Endothelial cell of umbilical vein (primary cell): Measurements from ENCODE around the gene EML6.

Experiments used
- CTCF ChIP-seq, 2 donors: IDR thresholded peaks; 1 replicate in 1 of 2; 2 replicates in 1 of 2; pipeline ENCODE4 v1.5.1; 2011; ENCODE audit warnings: low read length in 2 of 2, mild to moderate bottlenecking in 2 of 2, moderate library complexity in 2 of 2, control low read depth in 1 of 2, inconsistent platforms in 1 of 2, low read depth in 1 of 2; ENCODE audit not compliant: insufficient read depth in 1 of 2; ENCODE audit errors: extremely low read depth in 1 of 2
- EZH2 ChIP-seq: IDR thresholded peaks from 2 replicates; pipeline ENCODE4 v1.6.1; 2012; ENCODE audit warnings: borderline replicate concordance, low read depth, mild to moderate bottlenecking, moderate library complexity, low read length, inconsistent platforms; ENCODE audit not compliant: severe bottlenecking

DNA sequence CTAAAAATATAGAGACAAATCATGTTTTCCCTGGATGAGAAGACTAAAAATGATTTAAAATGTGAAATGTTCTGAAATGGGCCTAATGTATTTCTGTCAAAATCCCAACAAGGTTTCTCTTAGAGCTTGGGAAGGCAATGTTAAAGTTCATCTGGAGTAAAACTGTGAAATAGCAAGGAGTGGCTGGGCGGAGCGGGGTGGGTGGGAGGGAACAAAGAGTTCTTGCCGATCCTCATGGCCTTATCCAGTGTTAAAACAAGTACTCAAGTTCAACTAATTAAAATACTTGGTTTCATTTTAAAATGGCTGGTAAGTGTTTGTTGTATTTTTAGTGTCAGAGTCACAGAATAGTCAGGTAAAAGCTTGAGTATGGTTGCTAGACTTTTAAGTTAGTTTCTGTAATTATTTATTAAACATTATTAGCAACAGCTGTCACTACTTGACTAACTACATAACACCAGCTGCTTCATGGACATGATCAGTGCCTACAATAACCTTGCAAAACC is 239.5 kb downstream of the EML6 start:
- no peak for TF ChIP-seq EZH2
- no peak for TF ChIP-seq CTCF (IDR thresholded peaks at IDR 0.05; ENCODE audit: extremely low read depth in 1 of 2, insufficient read depth in 1 of 2, low read depth in 1 of 2, low read length in 2 of 2)
